C4-2B (cell line): ENCODE data around the gene ACSL3.
A peak's percentile ranks its signal among the peaks of the same experiment; 100 is the strongest.

Source experiments
- H3K27ac ChIP-seq: fragments of 450-650 bp; 2 replicates; pipeline ENCODE4 v1.5.1; 2017
- CTCF ChIP-seq: fragments of 450-650 bp; conservative IDR thresholded peaks from 2 replicates; pipeline ENCODE4 v1.5.1; 2017; ENCODE audit warnings: mild to moderate bottlenecking
- ZFX ChIP-seq: fragments of 450-650 bp; IDR thresholded peaks from 2 replicates; pipeline ENCODE4 v1.6.1; 2017

The ACSL3 gene

GRCh38 chr2:222860740-222861410 is at the start of gene ACSL3:
Gene ACSL3, plus strand, starts transcription at chr2:222861036. Its CDS starts 47,737 bp downstream, at chr2:222908773.
- TF ChIP-seq CTCF, result peak; percentile 21; the same call in 1 of the 2 replicates
- peak; percentile 91 for TF ChIP-seq ZFX
- H3K27ac ChIP-seq, result peak within 1 kb of the TSS; percentile 100

DNA sequence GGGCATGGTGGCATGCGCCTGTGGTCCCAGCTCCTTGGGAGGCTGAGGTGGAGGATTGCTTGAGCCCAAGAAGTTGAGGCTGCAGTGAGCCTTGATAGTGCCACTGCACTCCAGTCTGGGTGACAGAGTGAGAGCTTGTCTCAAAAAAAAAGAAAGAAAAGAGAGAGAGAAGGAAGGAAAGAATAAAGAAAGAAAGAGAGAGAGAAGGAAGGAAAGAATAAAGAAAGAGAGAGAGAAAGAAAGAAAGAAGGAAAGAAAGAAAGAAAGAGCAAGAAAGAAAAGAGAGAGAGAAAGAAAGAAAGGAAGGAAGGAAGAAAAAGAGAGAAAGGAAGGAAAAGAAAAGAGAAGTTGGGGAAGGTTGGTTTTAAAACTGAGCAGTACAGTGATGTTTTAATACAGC is 49.0 kb upstream of the ACSL3 start:
- TF ChIP-seq ZFX (no peak), CTCF (no peak)
- no peak overlapping the region for H3K27ac ChIP-seq

DNA sequence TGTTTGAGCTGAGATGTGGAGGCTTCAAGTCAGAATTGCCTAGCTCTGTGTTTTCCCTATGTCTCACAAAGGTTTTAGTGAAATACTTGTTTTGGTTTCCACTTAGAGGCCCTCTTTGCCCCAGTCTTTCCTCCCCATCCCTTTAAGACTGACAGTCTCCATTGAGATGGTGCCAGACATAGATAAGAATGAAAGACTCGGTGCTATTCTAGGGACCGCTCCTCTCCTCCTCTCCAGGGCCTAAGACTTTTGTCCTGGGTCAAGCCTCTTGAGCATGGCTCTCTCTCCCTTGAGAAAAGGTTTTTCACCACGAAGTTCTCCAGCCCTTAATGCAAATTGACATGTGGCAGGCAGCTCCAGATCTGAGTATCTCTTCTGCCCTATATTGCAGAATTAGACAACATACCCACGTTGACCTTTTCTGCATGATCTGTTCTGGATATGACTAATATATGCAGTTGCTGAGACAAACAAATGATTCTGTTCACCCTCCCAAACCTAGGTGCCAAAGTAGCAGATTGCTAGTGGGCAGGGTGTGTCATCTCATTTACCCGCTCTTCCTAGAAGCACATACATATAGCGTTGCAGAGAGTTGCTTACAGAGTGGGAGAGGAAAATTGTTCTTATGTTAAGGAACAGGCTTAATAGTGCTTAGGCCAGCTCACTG is 47.5 kb upstream of the ACSL3 start:
- TF ChIP-seq ZFX (no peak), CTCF (no peak)
- no peak overlapping the region for H3K27ac ChIP-seq

DNA sequence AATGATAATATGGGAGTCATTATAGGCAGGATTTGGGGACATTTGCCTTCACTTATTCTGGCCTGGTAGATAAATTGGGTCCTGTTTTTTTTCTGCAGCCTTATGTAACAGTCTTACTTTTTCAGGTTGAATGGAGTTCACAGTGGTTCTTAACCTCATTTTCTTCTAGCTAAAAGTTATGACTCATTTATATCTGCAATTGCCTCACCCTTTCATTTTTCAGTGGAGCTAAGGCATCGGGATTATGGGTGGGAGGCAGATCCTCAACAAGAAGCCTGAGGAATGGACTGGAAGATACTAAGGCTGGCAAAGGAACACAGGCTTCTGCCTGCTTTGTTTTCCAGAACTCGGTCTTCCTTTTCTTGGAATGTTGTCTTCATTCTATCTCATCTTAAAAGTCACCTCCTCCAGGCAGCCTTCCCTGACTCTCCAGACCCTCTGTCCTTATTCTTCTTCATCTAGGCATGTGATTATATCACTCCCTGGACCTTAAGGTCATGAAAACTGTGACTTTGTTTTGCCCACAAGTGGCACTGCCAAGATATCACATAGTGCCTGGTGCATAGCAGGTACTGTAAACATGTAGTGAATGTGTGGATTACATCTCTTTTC is 41.0 kb upstream of the ACSL3 start:
- H3K27ac ChIP-seq, result no peak overlapping the region
- TF ChIP-seq CTCF, result no peak
- no peak for TF ChIP-seq ZFX

DNA sequence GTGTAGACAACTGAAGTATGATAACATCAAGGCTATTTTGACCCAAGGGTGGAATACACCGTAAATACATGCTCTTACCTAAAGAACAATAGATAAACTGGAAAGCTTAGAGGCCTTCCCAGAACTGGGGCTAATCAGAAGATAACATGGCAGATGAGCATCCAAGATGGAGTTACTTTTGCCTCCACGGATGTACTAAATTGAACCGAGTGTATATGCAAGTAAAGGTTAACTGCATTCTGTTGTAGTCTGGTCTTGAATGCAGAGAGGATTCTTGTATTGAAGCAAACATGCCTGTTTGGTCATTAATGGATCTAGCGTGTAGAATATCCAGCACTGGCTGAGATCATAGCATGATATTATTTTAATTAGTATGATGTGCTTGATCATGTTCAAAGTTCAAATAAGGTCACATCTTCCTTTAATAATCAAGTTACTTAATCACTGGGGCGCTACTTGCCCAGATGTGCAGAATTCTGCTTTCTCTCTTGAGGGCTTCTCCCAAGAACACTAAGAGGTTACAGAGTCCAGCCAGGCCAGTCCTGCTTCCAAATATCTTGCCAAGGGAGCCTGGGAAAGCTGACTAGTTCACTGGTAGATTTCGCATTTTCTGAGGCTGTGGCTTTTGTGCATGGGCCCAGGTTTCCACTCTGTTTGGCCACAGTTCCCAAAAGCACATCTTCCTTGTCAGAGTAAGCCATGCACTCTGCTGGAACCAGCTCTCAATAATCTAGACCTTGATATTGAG is 37.5 kb upstream of the ACSL3 start:
- TF ChIP-seq ZFX (no peak), CTCF (no peak)
- no peak overlapping the region for H3K27ac ChIP-seq

GRCh38 chr2:222825031-222825430 is 35.8 kb upstream of the ACSL3 start:
- H3K27ac ChIP-seq, result no peak overlapping the region
- TF ChIP-seq ZFX, result no peak
- no peak for TF ChIP-seq CTCF

DNA sequence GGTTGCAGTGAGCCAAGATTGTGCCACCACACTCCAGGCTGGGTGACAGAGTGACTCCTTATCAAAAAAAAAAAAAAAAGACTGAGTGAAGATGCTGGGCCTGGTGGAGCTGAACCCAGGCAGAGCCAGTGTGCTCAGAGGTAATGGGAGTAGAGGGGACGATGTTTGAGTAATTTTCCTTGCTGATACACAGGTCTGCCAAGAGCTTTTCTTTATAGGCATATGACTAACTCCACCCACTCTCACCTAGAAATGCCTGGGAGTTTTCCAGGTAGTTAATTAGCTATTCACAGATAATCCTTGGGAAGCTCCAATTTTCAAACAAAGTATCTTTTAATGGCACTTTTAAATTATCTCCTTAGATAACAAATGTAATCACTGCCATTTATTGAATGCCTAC is 33.4 kb upstream of the ACSL3 start:
- TF ChIP-seq CTCF (no peak), ZFX (no peak)
- H3K27ac ChIP-seq, result no peak overlapping the region
